Liver (tissue), 3 donors: ENCODE measurements around the gene PDK2.

ENCODE experiments used
- RAD21 ChIP-seq, 2 donors: IDR thresholded peaks; 2 replicates each; pipeline ENCODE4 v1.6.1; 2016; ENCODE audit warnings: antibody characterized with exemption in 2 of 2, mild to moderate bottlenecking in 2 of 2
- TAF1 ChIP-seq: conservative IDR thresholded peaks from 2 replicates; pipeline ENCODE4 v1.6.1; 2016; ENCODE audit warnings: antibody characterized with exemption, mild to moderate bottlenecking
- YY1 ChIP-seq: IDR thresholded peaks from 2 replicates; pipeline ENCODE4 v1.6.1; 2016; ENCODE audit warnings: antibody characterized with exemption, mild to moderate bottlenecking
- TF ChIP-seq, protein P1 (sequence below): fragments of 150-350 bp; IDR thresholded peaks from 2 replicates; pipeline ENCODE4 v1.5.1; 2017; ENCODE audit warnings: improper control_type of control experiment, low read depth, low read length; ENCODE audit not compliant: missing input control
- TF ChIP-seq, protein P2 (sequence below): IDR thresholded peaks from 2 replicates; pipeline ENCODE4 v1.6.1; 2016; ENCODE audit warnings: antibody characterized with exemption, mild to moderate bottlenecking
- TF ChIP-seq, protein P3 (sequence below): IDR thresholded peaks from 2 replicates; pipeline ENCODE4 v1.6.1; 2016; ENCODE audit warnings: antibody characterized with exemption
- donor health status: healthy.
- donor health status: healthy.

DNA sequence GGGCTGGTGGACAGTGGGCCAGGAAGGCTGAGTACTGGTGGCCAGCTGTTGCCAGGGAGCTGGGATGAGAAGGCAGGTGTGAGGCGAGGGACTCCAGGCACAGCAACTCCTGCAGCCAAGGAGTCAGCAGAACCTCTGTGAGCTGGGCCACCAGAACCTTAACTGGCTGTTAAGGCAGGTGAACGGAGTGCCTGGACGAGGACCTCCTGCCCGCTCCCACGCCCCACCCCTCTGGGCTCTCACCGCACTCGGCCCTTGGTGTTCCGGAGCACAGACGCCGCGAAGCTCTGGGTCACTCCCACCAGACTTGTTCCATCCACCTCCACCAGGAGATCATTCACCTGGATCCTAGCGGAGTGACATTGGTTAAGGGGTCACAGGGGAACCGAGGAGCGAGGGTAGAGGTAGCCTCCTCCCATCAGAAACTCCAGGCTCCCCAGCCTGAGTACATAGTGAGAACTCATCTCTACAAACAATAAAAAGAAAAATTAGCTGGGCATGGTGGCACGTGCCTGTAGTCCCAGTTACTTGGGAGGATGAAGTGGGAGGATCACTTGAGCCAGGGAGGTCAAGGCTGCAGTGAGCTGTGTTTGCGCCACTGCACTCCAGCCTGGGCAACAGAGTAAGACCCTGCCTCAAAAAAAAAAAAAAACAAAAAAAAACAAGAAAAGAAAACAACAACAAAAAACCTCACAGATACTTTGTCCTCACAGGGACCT, 46.0 kb downstream of the PDK2 start:
- no peak for TF ChIP-seq RAD21 (IDR thresholded peaks at IDR 0.05)
- TF ChIP-seq, protein P1, sequence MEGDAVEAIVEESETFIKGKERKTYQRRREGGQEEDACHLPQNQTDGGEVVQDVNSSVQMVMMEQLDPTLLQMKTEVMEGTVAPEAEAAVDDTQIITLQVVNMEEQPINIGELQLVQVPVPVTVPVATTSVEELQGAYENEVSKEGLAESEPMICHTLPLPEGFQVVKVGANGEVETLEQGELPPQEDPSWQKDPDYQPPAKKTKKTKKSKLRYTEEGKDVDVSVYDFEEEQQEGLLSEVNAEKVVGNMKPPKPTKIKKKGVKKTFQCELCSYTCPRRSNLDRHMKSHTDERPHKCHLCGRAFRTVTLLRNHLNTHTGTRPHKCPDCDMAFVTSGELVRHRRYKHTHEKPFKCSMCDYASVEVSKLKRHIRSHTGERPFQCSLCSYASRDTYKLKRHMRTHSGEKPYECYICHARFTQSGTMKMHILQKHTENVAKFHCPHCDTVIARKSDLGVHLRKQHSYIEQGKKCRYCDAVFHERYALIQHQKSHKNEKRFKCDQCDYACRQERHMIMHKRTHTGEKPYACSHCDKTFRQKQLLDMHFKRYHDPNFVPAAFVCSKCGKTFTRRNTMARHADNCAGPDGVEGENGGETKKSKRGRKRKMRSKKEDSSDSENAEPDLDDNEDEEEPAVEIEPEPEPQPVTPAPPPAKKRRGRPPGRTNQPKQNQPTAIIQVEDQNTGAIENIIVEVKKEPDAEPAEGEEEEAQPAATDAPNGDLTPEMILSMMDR: no peak
- no peak for TF ChIP-seq TAF1
- TF ChIP-seq, protein P2, sequence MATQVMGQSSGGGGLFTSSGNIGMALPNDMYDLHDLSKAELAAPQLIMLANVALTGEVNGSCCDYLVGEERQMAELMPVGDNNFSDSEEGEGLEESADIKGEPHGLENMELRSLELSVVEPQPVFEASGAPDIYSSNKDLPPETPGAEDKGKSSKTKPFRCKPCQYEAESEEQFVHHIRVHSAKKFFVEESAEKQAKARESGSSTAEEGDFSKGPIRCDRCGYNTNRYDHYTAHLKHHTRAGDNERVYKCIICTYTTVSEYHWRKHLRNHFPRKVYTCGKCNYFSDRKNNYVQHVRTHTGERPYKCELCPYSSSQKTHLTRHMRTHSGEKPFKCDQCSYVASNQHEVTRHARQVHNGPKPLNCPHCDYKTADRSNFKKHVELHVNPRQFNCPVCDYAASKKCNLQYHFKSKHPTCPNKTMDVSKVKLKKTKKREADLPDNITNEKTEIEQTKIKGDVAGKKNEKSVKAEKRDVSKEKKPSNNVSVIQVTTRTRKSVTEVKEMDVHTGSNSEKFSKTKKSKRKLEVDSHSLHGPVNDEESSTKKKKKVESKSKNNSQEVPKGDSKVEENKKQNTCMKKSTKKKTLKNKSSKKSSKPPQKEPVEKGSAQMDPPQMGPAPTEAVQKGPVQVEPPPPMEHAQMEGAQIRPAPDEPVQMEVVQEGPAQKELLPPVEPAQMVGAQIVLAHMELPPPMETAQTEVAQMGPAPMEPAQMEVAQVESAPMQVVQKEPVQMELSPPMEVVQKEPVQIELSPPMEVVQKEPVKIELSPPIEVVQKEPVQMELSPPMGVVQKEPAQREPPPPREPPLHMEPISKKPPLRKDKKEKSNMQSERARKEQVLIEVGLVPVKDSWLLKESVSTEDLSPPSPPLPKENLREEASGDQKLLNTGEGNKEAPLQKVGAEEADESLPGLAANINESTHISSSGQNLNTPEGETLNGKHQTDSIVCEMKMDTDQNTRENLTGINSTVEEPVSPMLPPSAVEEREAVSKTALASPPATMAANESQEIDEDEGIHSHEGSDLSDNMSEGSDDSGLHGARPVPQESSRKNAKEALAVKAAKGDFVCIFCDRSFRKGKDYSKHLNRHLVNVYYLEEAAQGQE: no peak
- TF ChIP-seq, protein P3, sequence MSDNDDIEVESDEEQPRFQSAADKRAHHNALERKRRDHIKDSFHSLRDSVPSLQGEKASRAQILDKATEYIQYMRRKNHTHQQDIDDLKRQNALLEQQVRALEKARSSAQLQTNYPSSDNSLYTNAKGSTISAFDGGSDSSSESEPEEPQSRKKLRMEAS: no peak
- TF ChIP-seq YY1: no peak
